Measurements from ENCODE around the gene F8. TPM values are rescaled to one million over a fixed set of nuclear protein-coding genes. Genes with fewer than 3 reads are reported as not detected.

The F8 gene
- total RNA-seq, 6 donors from 2014 or later: 4.3 to 47.1 (median 21.7) TPM

- no peaks in the 10 kb centered on the region for H3K9me3 ChIP-seq
- 9 to 32% methylated on average over 4 to 25 of the region's 25 CpGs for WGBS, 2 donors
- H3K27ac ChIP-seq: peak overlapping the region in 1 of 4 donors; percentile 61
- DNase-seq: peak; percentile 42 to 69
- no peak for TF ChIP-seq POLR2A (IDR thresholded peaks at IDR 0.05)
- no peak for TF ChIP-seq POLR2AphosphoS5 (IDR thresholded peaks at IDR 0.05)
- TF ChIP-seq, protein P1, sequence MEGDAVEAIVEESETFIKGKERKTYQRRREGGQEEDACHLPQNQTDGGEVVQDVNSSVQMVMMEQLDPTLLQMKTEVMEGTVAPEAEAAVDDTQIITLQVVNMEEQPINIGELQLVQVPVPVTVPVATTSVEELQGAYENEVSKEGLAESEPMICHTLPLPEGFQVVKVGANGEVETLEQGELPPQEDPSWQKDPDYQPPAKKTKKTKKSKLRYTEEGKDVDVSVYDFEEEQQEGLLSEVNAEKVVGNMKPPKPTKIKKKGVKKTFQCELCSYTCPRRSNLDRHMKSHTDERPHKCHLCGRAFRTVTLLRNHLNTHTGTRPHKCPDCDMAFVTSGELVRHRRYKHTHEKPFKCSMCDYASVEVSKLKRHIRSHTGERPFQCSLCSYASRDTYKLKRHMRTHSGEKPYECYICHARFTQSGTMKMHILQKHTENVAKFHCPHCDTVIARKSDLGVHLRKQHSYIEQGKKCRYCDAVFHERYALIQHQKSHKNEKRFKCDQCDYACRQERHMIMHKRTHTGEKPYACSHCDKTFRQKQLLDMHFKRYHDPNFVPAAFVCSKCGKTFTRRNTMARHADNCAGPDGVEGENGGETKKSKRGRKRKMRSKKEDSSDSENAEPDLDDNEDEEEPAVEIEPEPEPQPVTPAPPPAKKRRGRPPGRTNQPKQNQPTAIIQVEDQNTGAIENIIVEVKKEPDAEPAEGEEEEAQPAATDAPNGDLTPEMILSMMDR (IDR thresholded peaks at IDR 0.05): peak; percentile 67 to 83 (median 78)
- TF ChIP-seq EP300 (IDR thresholded peaks at IDR 0.05): no peak
- H3K27me3 ChIP-seq: no peaks in the 10 kb centered on the region
- H3K4me1 ChIP-seq: peaks cover 0 to 7% (median 2%) of the 10 kb centered on the region in 4 donors
- ATAC-seq (ENCODE audit: low FRiP score in 2 of 2): peak; percentile 91 to 92
- peaks cover 0 to 9% (median 0%) of the 10 kb centered on the region in 4 donors for H3K36me3 ChIP-seq
- H3K4me3 ChIP-seq: peak overlapping the region in 1 of 4 donors; percentile 20
These were observed 34.6 kb upstream of the F8 start for GRCh38 chrX:155056877-155057792.

- 83 to 92% methylated on average over 1 of the region's 1 CpG for WGBS, 2 donors
- no peaks in the 10 kb centered on the region for H3K9me3 ChIP-seq
- ATAC-seq (ENCODE audit: low FRiP score in 2 of 2) (no peak), DNase-seq (no peak)
- H3K4me1 ChIP-seq: peaks cover 0 to 7% (median 2%) of the 10 kb centered on the region in 4 donors
- peaks cover 0 to 14% (median 0%) of the 10 kb centered on the region in 4 donors for H3K36me3 ChIP-seq
- no peak overlapping the region for H3K4me3 ChIP-seq
- TF ChIP-seq EP300 (IDR thresholded peaks at IDR 0.05) (no peak), POLR2A (IDR thresholded peaks at IDR 0.05) (no peak), POLR2AphosphoS5 (IDR thresholded peaks at IDR 0.05) (no peak)
- TF ChIP-seq, protein P1 (IDR thresholded peaks at IDR 0.05): no peak
- no peaks in the 10 kb centered on the region for H3K27me3 ChIP-seq
- peak overlapping the region in 1 of 4 donors; percentile 61 for H3K27ac ChIP-seq
These were observed 33.9 kb upstream of the F8 start for GRCh38 chrX:155056471-155056870.

DNA sequence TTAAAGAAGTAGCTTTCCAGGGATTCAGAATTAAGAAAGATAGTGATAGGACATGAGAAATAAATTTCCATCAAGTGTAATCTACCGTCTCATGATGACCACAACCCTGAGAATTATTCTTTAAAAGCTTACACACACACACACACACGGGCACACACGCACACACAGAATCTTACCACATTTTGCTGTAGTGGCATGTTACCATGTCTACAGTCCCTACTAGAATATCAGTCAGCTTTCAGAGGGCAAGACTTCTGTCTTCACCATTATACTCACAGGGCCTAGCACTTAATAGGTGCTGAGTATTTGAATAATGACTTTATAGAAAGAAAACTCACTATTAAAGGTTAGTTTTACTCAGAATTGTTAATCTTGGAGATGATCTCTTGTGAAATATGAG lies 33.0 kb upstream of the F8 start:
- H3K4me1 ChIP-seq: peaks cover 0 to 7% (median 2%) of the 10 kb centered on the region in 4 donors
- no peak overlapping the region for H3K4me3 ChIP-seq
- H3K27me3 ChIP-seq: no peaks in the 10 kb centered on the region
- WGBS, 2 donors: 83 to 86% methylated on average over 3 of the region's 3 CpGs
- H3K27ac ChIP-seq: no peak overlapping the region
- TF ChIP-seq POLR2AphosphoS5 (IDR thresholded peaks at IDR 0.05): no peak
- TF ChIP-seq EP300 (IDR thresholded peaks at IDR 0.05): no peak
- no peak for TF ChIP-seq POLR2A (IDR thresholded peaks at IDR 0.05)
- TF ChIP-seq, protein P1 (IDR thresholded peaks at IDR 0.05): no peak
- no peak for ATAC-seq (ENCODE audit: low FRiP score in 2 of 2)
- H3K36me3 ChIP-seq: peaks cover 0 to 14% (median 0%) of the 10 kb centered on the region in 4 donors
- no peak for DNase-seq
- no peaks in the 10 kb centered on the region for H3K9me3 ChIP-seq

DNA sequence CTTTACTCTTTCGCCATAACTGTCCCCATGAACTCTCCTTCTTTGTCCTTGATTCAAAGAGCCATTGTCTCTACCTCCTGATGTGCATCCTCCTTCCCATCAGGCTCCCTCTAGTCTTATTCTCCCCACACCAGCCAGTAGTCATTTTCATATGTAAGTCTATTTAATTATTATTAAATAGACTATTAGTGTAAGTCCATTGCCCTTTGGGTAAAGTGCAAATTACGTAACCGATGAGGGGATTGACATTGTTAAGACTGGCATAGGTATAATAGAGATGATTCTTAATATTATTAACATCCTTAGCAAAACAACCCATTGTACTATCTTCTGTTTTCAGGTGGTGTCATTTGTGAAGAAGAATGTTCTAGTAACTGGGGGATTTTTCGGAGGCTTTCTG lies 31.7 kb upstream of the F8 start:
- no peaks in the 10 kb centered on the region for H3K9me3 ChIP-seq
- WGBS, 2 donors: 88 to 91% methylated on average over 4 of the region's 4 CpGs
- H3K4me3 ChIP-seq: no peak overlapping the region
- no peak for ATAC-seq (ENCODE audit: low FRiP score in 2 of 2)
- H3K27ac ChIP-seq: no peak overlapping the region
- DNase-seq: no peak
- H3K27me3 ChIP-seq: no peaks in the 10 kb centered on the region
- peaks cover 0 to 14% (median 0%) of the 10 kb centered on the region in 4 donors for H3K36me3 ChIP-seq
- no peak for TF ChIP-seq POLR2A (IDR thresholded peaks at IDR 0.05)
- TF ChIP-seq EP300 (IDR thresholded peaks at IDR 0.05): no peak
- no peak for TF ChIP-seq POLR2AphosphoS5 (IDR thresholded peaks at IDR 0.05)
- TF ChIP-seq, protein P1 (IDR thresholded peaks at IDR 0.05): no peak
- H3K4me1 ChIP-seq: peaks cover 0 to 7% (median 2%) of the 10 kb centered on the region in 4 donors
